ENCODE results near the gene HJV.
A peak's percentile ranks its signal among the peaks of the same experiment; 100 is the strongest.

- TF ChIP-seq POLR2AphosphoS5 (IDR thresholded peaks at IDR 0.05; ENCODE audit: low read depth, low read length) (peak; percentile 48; the same call in 1 of the 2 replicates), TAF1 (IDR thresholded peaks at IDR 0.05; ENCODE audit: borderline replicate concordance, insufficient read depth, low read length) (no peak), REST (IDR thresholded peaks at IDR 0.05; ENCODE audit: insufficient read depth in 1 of 2, low read depth in 2 of 2, low read length in 2 of 2) (0 out of 4 replicates have a peak, but pooled peaks of 1 of the 2 experiments have one; percentile 5)
Measured at GRCh38 chr1:145978854-145979745, 42.4 kb downstream of the HJV start.

Measured in PFSK-1 (cell line).